Neural progenitor cell (in vitro differentiated cells): ENCODE measurements around the gene CELA2B. TPM values are rescaled to one million over a fixed set of nuclear protein-coding genes. Genes with fewer than 3 reads are reported as not detected.

Source experiments
- DNase-seq: peaks from one replicate; pipeline ENCODE4 v3.0.0-alpha.2; 2016; ENCODE audit warnings: low spot score
- H2AFZ ChIP-seq: fragments of 200-600 bp; sonication (generic); replicated peaks from 2 replicates; pipeline ENCODE4 v1.6.1; 2016; ENCODE audit warnings: antibody characterized with exemption
- H3F3A ChIP-seq: fragments of 200-600 bp; sonication (generic); 2 replicates; pipeline ENCODE4 v1.6.1; 2016; ENCODE audit warnings: antibody characterized with exemption, low read depth
- H3K27ac ChIP-seq: fragments of 200-600 bp; sonication (generic); 2 replicates; pipeline ENCODE4 v1.5.1; 2016; ENCODE audit warnings: mild to moderate bottlenecking
- H3K27me3 ChIP-seq: fragments of 200-600 bp; sonication (generic); 2 replicates; pipeline ENCODE4 v1.6.1; 2016; ENCODE audit warnings: mild to moderate bottlenecking, moderate library complexity
- H3K36me3 ChIP-seq: fragments of 200-600 bp; sonication (generic); 2 replicates; pipeline ENCODE4 v1.5.1; 2016
- H3K4me1 ChIP-seq: fragments of 200-600 bp; sonication (generic); 2 replicates; pipeline ENCODE4 v1.6.1; 2016; ENCODE audit warnings: mixed run types
- H3K4me2 ChIP-seq: fragments of 200-600 bp; sonication (generic); 2 replicates; pipeline ENCODE4 v1.6.1; 2016
- H3K4me3 ChIP-seq: fragments of 200-600 bp; sonication (generic); 2 replicates; pipeline ENCODE4 v1.5.1; 2016
- H3K79me2 ChIP-seq: fragments of 200-600 bp; sonication (generic); 2 replicates; pipeline ENCODE4 v1.6.1; 2016; ENCODE audit warnings: low read depth
- H3K9ac ChIP-seq: fragments of 200-600 bp; sonication (generic); 2 replicates; pipeline ENCODE4 v1.6.1; 2016
- H3K9me3 ChIP-seq: fragments of 200-600 bp; sonication (generic); 2 replicates; pipeline ENCODE4 v1.5.1; 2016; ENCODE audit warnings: low read depth
- H4K20me1 ChIP-seq: fragments of 200-600 bp; sonication (generic); 2 replicates; pipeline ENCODE4 v1.6.1; 2016; ENCODE audit warnings: low read depth
- H3K27ac Mint-ChIP-seq: 3 replicates; pipeline ENCODE4 v1.8.0; 2021; ENCODE audit warnings: mixed read lengths
- H3K27me3 Mint-ChIP-seq: 2 replicates; pipeline ENCODE4 v1.8.0; 2022; ENCODE audit warnings: low read depth, mild to moderate bottlenecking, inconsistent platforms, moderate library complexity, mixed read lengths; ENCODE audit not compliant: insufficient read depth
- H3K36me3 Mint-ChIP-seq: 3 replicates; pipeline ENCODE4 v1.8.0; 2021; ENCODE audit warnings: mixed read lengths
- H3K4me1 Mint-ChIP-seq: 3 replicates; pipeline ENCODE4 v1.8.0; 2021; ENCODE audit warnings: mixed read lengths
- H3K4me3 Mint-ChIP-seq: 3 replicates; pipeline ENCODE4 v1.8.0; 2021; ENCODE audit warnings: mild to moderate bottlenecking, moderate library complexity, mixed read lengths
- H3K9me3 Mint-ChIP-seq: 3 replicates; pipeline ENCODE4 v1.8.0; 2020; ENCODE audit warnings: mixed read lengths
- EZH2 ChIP-seq: fragments of 200-600 bp; sonication (generic); IDR thresholded peaks from 2 replicates; pipeline ENCODE4 v1.6.1; 2017; ENCODE audit warnings: antibody characterized with exemption, mild to moderate bottlenecking, moderate library complexity
- EZH2phosphoT487 ChIP-seq: fragments of 200-600 bp; sonication (generic); IDR thresholded peaks from 2 replicates; pipeline ENCODE4 v1.6.1; 2017; ENCODE audit warnings: antibody characterized with exemption
- total RNA-seq: library from RNA; depleted of rRNA; stranded (reverse); fragments of >200 nt; gene quantifications from 2 replicates; pipeline ENCODE4 v1.2.3, GENCODE V29; 2015; ENCODE audit warnings: low replicate concordance
- TF ChIP-seq, protein P1 (sequence below): fragments of 200-600 bp; sonication (generic); IDR thresholded peaks from 2 replicates; pipeline ENCODE4 v1.5.1; 2017; ENCODE audit warnings: antibody characterized with exemption, mild to moderate bottlenecking

The CELA2B gene
- total RNA-seq, 1 donor from 2014 or later = not detected

GRCh38 chr1:15504436-15504835 is 28.5 kb downstream of the CELA2B start:
- TF ChIP-seq EZH2phosphoT487 = no peak
- TF ChIP-seq EZH2 = no peak
- TF ChIP-seq, protein P1, sequence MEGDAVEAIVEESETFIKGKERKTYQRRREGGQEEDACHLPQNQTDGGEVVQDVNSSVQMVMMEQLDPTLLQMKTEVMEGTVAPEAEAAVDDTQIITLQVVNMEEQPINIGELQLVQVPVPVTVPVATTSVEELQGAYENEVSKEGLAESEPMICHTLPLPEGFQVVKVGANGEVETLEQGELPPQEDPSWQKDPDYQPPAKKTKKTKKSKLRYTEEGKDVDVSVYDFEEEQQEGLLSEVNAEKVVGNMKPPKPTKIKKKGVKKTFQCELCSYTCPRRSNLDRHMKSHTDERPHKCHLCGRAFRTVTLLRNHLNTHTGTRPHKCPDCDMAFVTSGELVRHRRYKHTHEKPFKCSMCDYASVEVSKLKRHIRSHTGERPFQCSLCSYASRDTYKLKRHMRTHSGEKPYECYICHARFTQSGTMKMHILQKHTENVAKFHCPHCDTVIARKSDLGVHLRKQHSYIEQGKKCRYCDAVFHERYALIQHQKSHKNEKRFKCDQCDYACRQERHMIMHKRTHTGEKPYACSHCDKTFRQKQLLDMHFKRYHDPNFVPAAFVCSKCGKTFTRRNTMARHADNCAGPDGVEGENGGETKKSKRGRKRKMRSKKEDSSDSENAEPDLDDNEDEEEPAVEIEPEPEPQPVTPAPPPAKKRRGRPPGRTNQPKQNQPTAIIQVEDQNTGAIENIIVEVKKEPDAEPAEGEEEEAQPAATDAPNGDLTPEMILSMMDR = no peak
- no peak overlapping the region for H3K27ac ChIP-seq
- H3K27me3 ChIP-seq = no peaks in the 10 kb centered on the region
- H3K9ac ChIP-seq = no peak overlapping the region
- H3K36me3 ChIP-seq = no peaks in the 10 kb centered on the region
- Mint-ChIP-seq H3K27me3 (peaks cover 4% of the 10 kb centered on the region), H3K9me3 (no peaks in the 10 kb centered on the region), H3K4me1 (peaks cover 16% of the 10 kb centered on the region), H3K36me3 (peaks cover 2% of the 10 kb centered on the region), H3K27ac (no peak overlapping the region), H3K4me3 (no peak overlapping the region)
- H3K4me2 ChIP-seq = no peak overlapping the region
- H3K4me1 ChIP-seq = no peaks in the 10 kb centered on the region
- H3K9me3 ChIP-seq = no peaks in the 10 kb centered on the region
- no peaks in the 10 kb centered on the region for H3K79me2 ChIP-seq
- peaks cover 6% of the 10 kb centered on the region for H3F3A ChIP-seq
- no peak overlapping the region for H3K4me3 ChIP-seq
- no peak for DNase-seq
- peaks cover 4% of the 10 kb centered on the region for H4K20me1 ChIP-seq
- no peak overlapping the region for H2AFZ ChIP-seq

DNA sequence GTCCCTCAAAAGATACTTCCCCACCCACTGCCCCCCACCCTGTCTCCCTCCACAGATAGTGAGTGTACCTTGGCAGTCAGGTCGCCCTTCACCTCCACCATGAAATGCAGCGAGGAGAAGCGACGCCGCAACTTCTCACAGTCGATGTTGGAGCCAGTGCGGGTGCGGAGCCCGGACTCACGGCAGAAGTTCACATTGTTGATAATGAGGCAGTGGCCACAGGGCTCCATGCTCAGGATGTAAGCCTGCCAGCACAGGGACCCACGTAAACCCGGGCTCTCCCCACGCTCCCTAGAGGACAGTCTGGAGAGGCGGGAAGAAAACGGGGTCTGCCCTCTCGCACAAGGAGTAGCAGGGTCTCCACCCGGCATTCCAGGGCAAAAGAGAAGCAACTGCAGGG is 30.9 kb downstream of the CELA2B start:
- H3K27me3 ChIP-seq = no peaks in the 10 kb centered on the region
- H3K4me1 ChIP-seq = no peaks in the 10 kb centered on the region
- H3F3A ChIP-seq = peaks cover 2% of the 10 kb centered on the region
- H3K27me3 Mint-ChIP-seq = peaks cover 2% of the 10 kb centered on the region
- H4K20me1 ChIP-seq = no peaks in the 10 kb centered on the region
- no peak overlapping the region for H3K4me2 ChIP-seq
- H3K36me3 ChIP-seq = no peaks in the 10 kb centered on the region
- no peaks in the 10 kb centered on the region for H3K79me2 ChIP-seq
- H3K9me3 Mint-ChIP-seq = no peaks in the 10 kb centered on the region
- no peak overlapping the region for H3K9ac ChIP-seq
- DNase-seq = no peak
- H3K4me3 ChIP-seq = no peak overlapping the region
- H3K36me3 Mint-ChIP-seq = peaks cover 3% of the 10 kb centered on the region
- H3K27ac ChIP-seq = no peak overlapping the region
- TF ChIP-seq EZH2 (no peak), EZH2phosphoT487 (no peak)
- TF ChIP-seq, protein P1 = no peak
- no peaks in the 10 kb centered on the region for H3K9me3 ChIP-seq
- no peak overlapping the region for H2AFZ ChIP-seq
- H3K27ac Mint-ChIP-seq = no peak overlapping the region
- no peak overlapping the region for H3K4me3 Mint-ChIP-seq
- H3K4me1 Mint-ChIP-seq = peaks cover 3% of the 10 kb centered on the region

GRCh38 chr1:15507278-15507677 is 31.4 kb downstream of the CELA2B start:
- Histone ChIP-seq H3K36me3 (no peaks in the 10 kb centered on the region), H3K79me2 (no peaks in the 10 kb centered on the region), H3K4me2 (no peak overlapping the region), H4K20me1 (no peaks in the 10 kb centered on the region), H3K9ac (no peak overlapping the region), H3K27me3 (no peaks in the 10 kb centered on the region), H3F3A (no peaks in the 10 kb centered on the region), H3K9me3 (no peaks in the 10 kb centered on the region), H3K4me1 (no peaks in the 10 kb centered on the region), H2AFZ (no peak overlapping the region), H3K27ac (no peak overlapping the region), H3K4me3 (no peak overlapping the region)
- peaks cover 3% of the 10 kb centered on the region for H3K36me3 Mint-ChIP-seq
- no peak overlapping the region for H3K27ac Mint-ChIP-seq
- H3K4me3 Mint-ChIP-seq = no peak overlapping the region
- TF ChIP-seq, protein P1 = no peak
- TF ChIP-seq EZH2phosphoT487 = no peak
- TF ChIP-seq EZH2 = no peak
- no peak for DNase-seq
- H3K4me1 Mint-ChIP-seq = no peaks in the 10 kb centered on the region
- peaks cover 2% of the 10 kb centered on the region for H3K27me3 Mint-ChIP-seq
- no peaks in the 10 kb centered on the region for H3K9me3 Mint-ChIP-seq
